Measurements from ENCODE around the gene CREB1. TPM values are rescaled to one million over a fixed set of nuclear protein-coding genes. Genes with fewer than 3 reads are reported as not detected.
A peak's percentile ranks its signal among the peaks of the same experiment; 100 is the strongest.

CREB1 gene
- polyA plus RNA-seq, 1 of the 3 experiments (the other 2 are of a cell fraction) = 14.5 TPM

GRCh38 chr2:207621501-207622039 is 91.8 kb downstream of the CREB1 start:
- H3K9me2 ChIP-seq = no peaks in the 10 kb centered on the region
- H3K4me2 ChIP-seq = no peak overlapping the region
- DNase-seq = no peak
- no peak overlapping the region for H3K9ac ChIP-seq
- H2AFZ ChIP-seq (ENCODE audit: low read depth) = no peak overlapping the region
- H3K27me3 ChIP-seq (ENCODE audit: insufficient read depth) = no peaks in the 10 kb centered on the region
- no peak overlapping the region for H3K4me3 ChIP-seq (ENCODE audit: low read depth in 2 of 2, low read length in 1 of 2)
- CTCF ChIA-PET = interaction anchor here (1.0 kb wide), 1 partner anchor 124 kb away, joined by 3 read pairs; no protein-coding TSS in a partner anchor
- no peaks in the 10 kb centered on the region for H3K9me3 ChIP-seq
- H3K27ac ChIP-seq (ENCODE audit: low read depth in 2 of 2, low read length in 1 of 2) = no peak overlapping the region
- peaks cover 13 to 25% of the 10 kb centered on the region in 2 experiments for H3K36me3 ChIP-seq (replicated peaks in 1 of 2; ENCODE audit: control insufficient read depth in 1 of 2, insufficient read depth in 2 of 2, low read length in 1 of 2)
- POLR2A ChIA-PET = interaction anchor here (1.5 kb wide), 1 partner anchor 8 kb away, joined by 3 read pairs; no protein-coding TSS in a partner anchor
- H4K20me1 ChIP-seq (ENCODE audit: insufficient read depth) = no peaks in the 10 kb centered on the region
- H3K4me1 ChIP-seq (ENCODE audit: control insufficient read depth in 1 of 2, insufficient read depth in 2 of 2, low read depth in 1 of 2, low read length in 1 of 2) = peaks cover 13 to 16% of the 10 kb centered on the region in 2 experiments; a peak in 3 of 4 replicates
- no peak for TF ChIP-seq NFIC (IDR thresholded peaks at IDR 0.05; ENCODE audit: borderline replicate concordance)
- no peak for TF ChIP-seq TAF1 (IDR thresholded peaks at IDR 0.05; ENCODE audit: borderline replicate concordance, low read depth, low read length)
- TF ChIP-seq CHD2 (IDR thresholded peaks at IDR 0.05; ENCODE audit: low read length, partially characterized antibody) = no peak
- no peak for TF ChIP-seq MEF2A (IDR thresholded peaks at IDR 0.05; ENCODE audit: borderline replicate concordance, low read depth)
- no peak for TF ChIP-seq RCOR1 (IDR thresholded peaks at IDR 0.05; ENCODE audit: low read length)
- no peak for TF ChIP-seq IRF3 (IDR thresholded peaks at IDR 0.05; ENCODE audit: low read depth, low read length)
- peaks cover 21% of the 10 kb centered on the region for H3F3A ChIP-seq (replicated peaks; ENCODE audit: insufficient read depth)
- peaks cover 26% of the 10 kb centered on the region; the same call in 1 of the 2 replicates for H3K79me2 ChIP-seq (ENCODE audit: insufficient read depth)
- WGBS (ENCODE audit: low lambda C conversion rate) = 91% methylated on average over 6 of the region's 10 CpGs

GRCh38 chr2:207624185-207625013 is 94.6 kb downstream of the CREB1 start:
- peak; percentile 79 for DNase-seq
- H2AFZ ChIP-seq (ENCODE audit: low read depth) = peak overlapping the region; percentile 98
- H3K9me2 ChIP-seq = no peaks in the 10 kb centered on the region
- H3K4me1 ChIP-seq (ENCODE audit: control insufficient read depth in 1 of 2, insufficient read depth in 2 of 2, low read depth in 1 of 2, low read length in 1 of 2) = peaks cover 0 to 7% of the 10 kb centered on the region in 2 experiments; a peak in 1 of 4 replicates
- H3K27ac ChIP-seq (ENCODE audit: low read depth in 2 of 2, low read length in 1 of 2) = peak overlapping the region; percentile 91 to 92
- CTCF ChIA-PET = interaction anchor here (0.8 to 2.4 kb wide), 12 partner anchors 9 to 641 kb away, joined by 3 to 10 read pairs (median 6); partner anchors contain the start of gene CCNYL1
- H3F3A ChIP-seq (replicated peaks; ENCODE audit: insufficient read depth) = peaks cover 13% of the 10 kb centered on the region
- no peaks in the 10 kb centered on the region for H3K27me3 ChIP-seq (ENCODE audit: insufficient read depth)
- H3K9ac ChIP-seq = peak overlapping the region; percentile 96
- peak; percentile 39; the same call in 1 of the 2 replicates for TF ChIP-seq POLR2AphosphoS5 (IDR thresholded peaks at IDR 0.05; ENCODE audit: low read depth, low read length)
- TF ChIP-seq TAF1 (IDR thresholded peaks at IDR 0.05; ENCODE audit: borderline replicate concordance, low read depth, low read length) = peak; percentile 55
- 0 out of 2 replicates have a peak, but pooled peaks have one; percentile 11 for TF ChIP-seq SMC3 (IDR thresholded peaks at IDR 0.05; ENCODE audit: low read depth, low read length)
- peak; percentile 60 for TF ChIP-seq MXI1 (IDR thresholded peaks at IDR 0.05; ENCODE audit: low read depth, low read length)
- no peak for TF ChIP-seq SIN3A (IDR thresholded peaks at IDR 0.05; ENCODE audit: borderline replicate concordance, low read depth, low read length)
- peak; percentile 13; the same call in 1 of the 2 replicates for TF ChIP-seq TEAD4 (IDR thresholded peaks at IDR 0.05; ENCODE audit: borderline replicate concordance, insufficient read depth)
- peak; percentile 47 for TF ChIP-seq GABPA (IDR thresholded peaks at IDR 0.05; ENCODE audit: low read depth)
- 0 out of 2 replicates have a peak, but pooled peaks have one; percentile 2 for TF ChIP-seq RAD21 (IDR thresholded peaks at IDR 0.05; ENCODE audit: low read length)
- 0 out of 2 replicates have a peak, but pooled peaks have one; percentile 20 for TF ChIP-seq ELF1 (IDR thresholded peaks at IDR 0.05)
- TF ChIP-seq NRF1 (IDR thresholded peaks at IDR 0.05; ENCODE audit: low read depth, low read length) = no peak
- no peak for TF ChIP-seq EP300 (IDR thresholded peaks at IDR 0.05; ENCODE audit: borderline replicate concordance in 1 of 2, low read depth in 1 of 2, low read length in 1 of 2)
- peaks cover 7 to 16% of the 10 kb centered on the region in 2 experiments for H3K36me3 ChIP-seq (replicated peaks in 1 of 2; ENCODE audit: control insufficient read depth in 1 of 2, insufficient read depth in 2 of 2, low read length in 1 of 2)
- peaks cover 20% of the 10 kb centered on the region; the same call in 1 of the 2 replicates for H3K79me2 ChIP-seq (ENCODE audit: insufficient read depth)
- H4K20me1 ChIP-seq (ENCODE audit: insufficient read depth) = no peaks in the 10 kb centered on the region
- H3K4me2 ChIP-seq = peak overlapping the region; percentile 91
- WGBS (ENCODE audit: low lambda C conversion rate) = 2% methylated on average over 38 of the region's 47 CpGs
- peak overlapping the region; percentile 73 to 98 for H3K4me3 ChIP-seq (ENCODE audit: low read depth in 2 of 2, low read length in 1 of 2)
- POLR2A ChIA-PET = interaction anchor here (0.6 to 2.1 kb wide), 7 partner anchors 11 to 1775 kb away, joined by 3 to 6 read pairs (median 6); partner anchors contain the start of genes CREB1 and PLEKHM3
- no peaks in the 10 kb centered on the region for H3K9me3 ChIP-seq

All from SK-N-SH (cell line).